GM21447 (cell line): ENCODE measurements around the gene RASSF5.
"Not testable (repeated sequence)": the region's sequence is repeated elsewhere in the genome, so short reads cannot be mapped to it uniquely, and the experiment has no call there.

Experiments
- ATAC-seq: cut with Tn5 transposase; IDR thresholded peaks from one replicate; pipeline ENCODE4 v1.9.1; 2021; ENCODE audit not compliant: unreplicated experiment

The RASSF5 gene

DNA sequence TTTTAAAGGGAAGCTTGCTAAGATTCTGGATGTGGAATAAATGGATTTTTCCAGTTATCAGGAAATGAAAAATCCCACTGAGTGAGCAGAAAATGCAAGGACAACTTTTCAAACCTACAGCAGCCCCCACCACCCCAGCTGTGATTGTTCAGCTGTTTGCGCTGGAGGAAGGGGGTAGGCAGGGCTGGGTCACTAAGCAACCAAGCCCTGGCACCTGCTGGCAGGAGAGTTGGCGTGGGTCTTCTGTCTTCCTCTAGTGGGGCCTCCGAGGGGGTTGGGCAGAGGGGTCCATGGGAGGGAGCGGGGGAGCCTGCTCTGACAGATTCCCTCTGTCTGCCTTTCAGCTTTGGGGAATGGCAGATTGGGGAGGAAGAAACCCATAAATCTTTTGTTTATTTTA, 59.7 kb downstream of the RASSF5 start:
- ATAC-seq: no peak

DNA sequence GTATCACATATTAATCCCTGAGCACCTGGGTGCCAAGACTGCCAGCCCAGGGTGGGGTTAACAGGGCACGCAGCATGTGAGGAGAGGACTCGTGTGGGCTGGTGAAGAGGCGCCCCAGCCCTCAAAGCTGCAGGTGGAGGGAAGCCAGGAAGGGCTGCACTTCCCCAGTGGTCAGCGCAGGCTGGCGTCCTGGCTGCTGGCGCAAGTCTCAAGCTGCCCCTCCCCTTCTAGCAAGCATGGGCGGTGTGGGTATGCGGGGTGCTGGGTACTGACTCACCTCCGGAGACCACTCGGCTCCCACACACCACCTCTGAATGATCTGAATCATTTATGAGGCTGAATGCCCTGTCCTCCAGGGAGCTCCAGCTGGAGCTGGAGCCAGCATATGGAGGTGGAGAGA, 60.9 kb downstream of the RASSF5 start:
- ATAC-seq: no peak

DNA sequence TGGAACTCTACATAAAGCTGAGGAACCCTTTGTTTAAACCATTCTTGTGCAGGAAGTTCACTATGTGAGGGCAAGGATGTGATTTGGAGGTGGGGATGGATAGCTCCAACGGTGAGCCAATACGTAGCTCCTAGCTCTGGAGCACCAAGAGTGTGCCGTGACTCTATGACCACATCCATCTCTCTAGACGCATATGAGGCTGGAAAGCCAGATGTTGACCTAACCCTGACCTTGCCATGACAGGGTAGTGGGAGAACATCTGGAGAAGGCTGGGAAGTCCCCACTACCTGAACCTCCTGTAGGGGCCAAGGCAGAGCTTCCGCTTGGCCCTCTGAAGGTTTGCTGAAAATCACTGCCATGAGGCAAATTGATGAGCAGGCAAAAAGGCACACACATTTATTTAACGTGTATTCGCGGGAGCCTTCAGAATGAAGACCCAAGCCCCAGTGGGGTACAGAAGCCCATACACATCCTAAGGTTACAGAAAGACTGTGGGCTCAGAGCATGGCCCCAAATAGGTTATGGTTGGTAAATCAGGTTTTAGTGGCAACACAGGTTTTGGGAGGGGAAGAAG, 61.5 kb downstream of the RASSF5 start:
- no peak for ATAC-seq

DNA sequence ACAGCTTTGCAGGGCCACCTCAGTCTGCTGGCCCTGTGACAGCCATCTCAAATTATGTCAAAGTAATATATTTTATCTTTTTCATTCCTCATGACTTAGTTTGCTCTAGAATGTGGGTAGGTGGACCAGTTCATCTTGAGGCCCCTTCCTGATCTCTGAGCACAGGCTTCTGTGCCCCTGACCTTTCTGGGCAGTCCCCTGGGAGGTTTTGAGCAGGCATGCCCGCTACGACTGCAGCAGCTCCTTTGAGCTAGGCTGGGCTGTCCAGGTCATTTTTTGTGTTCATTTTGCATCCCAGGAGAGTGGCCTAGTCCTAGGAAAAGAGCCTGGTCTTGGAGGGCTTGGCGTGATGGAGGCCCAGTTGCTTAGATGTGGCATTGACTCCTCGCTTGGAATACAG, 62.2 kb downstream of the RASSF5 start:
- no peak for ATAC-seq

DNA sequence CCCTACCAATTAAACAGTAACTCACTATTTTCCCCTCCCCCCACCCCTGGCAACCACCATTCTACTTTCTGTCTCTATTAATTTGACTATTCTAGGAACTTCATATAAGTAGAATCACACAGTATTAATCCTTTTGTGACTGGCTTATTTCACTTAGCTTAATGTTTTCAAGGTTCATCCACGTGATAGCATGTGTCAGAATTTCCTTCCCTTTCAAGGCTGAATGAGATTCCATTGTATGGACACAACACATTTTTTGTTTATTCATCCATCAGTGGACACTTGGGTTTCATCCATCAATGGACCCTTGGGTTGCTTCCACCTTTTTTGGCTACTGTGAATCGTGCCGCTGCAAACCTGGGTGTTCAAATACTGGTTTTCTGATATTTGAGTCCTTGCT, 63.2 kb downstream of the RASSF5 start:
- ATAC-seq: no peak

DNA sequence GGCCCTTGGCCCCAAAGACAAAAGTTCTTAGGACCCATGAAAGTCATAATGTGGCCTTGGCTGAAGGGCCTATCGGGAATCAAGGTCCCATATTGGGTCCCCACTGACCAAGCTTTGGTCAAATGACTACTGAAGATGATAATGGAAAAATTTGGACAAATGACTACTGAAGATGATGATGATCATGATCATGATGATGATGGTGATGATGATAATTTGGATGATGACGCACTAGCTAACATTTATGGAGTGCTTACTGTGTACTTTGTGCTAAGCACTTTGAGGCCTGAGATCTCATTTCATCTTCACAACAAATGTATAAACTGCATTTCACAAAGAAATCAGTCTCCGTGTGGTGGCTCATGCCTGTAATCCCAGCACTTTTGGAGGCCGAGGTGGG, 65.5 kb downstream of the RASSF5 start:
- no peak for ATAC-seq

DNA sequence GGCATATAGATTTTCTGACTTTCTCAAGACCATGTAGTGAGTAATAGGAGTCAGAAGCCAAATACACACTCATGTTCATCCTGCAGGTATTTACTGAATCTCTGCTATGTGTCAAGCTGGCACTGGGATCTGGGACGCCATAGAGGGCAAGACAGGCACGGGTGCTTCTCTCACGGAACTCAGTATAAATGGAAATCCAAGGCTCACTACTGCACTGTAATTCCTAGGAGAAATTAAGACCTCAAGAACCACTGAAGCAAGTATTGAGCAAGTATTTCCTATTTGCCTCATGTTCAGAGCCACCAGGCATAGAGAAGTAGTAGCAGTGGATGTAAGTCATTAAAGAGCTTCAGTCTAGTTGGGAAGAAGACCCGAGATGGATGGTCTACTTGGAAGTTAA, 66.0 kb downstream of the RASSF5 start:
- ATAC-seq: no peak

DNA sequence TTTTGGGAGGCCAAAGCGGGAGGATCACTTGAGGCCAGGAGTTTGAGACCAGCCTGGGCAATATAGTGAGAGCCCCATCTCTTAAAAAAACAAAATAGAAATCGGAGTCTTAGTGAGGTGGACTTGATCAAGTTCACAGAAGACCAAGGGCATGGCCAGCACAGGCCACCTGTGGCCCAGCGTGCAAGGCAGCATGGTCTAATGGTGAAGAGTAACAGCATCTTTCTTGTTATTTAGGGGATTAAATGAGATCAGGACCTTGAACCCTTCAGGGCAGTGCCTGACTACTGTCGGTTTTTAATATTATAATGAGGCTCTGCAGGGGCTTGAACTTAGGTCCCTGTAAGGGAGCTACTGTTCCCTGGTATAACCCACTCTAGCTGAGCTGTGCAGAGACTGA, 66.4 kb downstream of the RASSF5 start:
- no peak for ATAC-seq

DNA sequence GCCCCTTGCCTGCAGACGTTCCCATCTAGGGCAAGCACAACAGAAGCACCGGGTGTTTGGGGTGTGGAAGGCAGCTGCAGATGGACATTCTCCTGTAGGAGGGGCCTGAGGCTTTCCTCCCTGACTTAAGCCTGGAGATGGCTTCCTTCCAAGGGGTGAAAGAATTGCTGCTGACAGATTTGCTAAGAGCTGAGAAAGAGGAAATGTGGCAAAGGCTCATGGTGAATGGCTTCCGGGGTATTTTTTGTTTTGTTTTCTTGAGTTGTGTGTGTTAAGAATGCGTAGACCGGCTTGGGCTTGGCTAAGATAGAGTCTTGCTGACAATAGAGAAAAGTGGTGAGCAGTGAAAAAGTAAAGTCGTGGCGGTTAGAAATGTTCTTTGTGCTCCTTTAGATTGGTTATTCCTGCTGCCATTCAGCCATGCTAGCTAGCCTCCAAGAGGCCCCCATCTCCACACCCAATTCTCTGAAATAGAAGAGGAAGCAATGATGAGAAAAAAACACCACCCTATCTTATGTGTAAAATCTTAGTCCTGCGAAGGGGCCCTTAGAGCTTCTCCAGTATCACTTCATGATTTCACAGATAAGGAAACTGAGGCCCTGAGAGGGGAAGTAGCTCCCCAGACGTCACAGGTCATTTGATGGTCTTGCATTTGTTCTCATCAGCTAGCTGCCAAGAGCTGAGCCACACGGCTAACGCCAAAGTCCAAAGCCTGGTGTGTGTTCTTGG, 68.0 kb downstream of the RASSF5 start:
- ATAC-seq: peak; percentile 42

DNA sequence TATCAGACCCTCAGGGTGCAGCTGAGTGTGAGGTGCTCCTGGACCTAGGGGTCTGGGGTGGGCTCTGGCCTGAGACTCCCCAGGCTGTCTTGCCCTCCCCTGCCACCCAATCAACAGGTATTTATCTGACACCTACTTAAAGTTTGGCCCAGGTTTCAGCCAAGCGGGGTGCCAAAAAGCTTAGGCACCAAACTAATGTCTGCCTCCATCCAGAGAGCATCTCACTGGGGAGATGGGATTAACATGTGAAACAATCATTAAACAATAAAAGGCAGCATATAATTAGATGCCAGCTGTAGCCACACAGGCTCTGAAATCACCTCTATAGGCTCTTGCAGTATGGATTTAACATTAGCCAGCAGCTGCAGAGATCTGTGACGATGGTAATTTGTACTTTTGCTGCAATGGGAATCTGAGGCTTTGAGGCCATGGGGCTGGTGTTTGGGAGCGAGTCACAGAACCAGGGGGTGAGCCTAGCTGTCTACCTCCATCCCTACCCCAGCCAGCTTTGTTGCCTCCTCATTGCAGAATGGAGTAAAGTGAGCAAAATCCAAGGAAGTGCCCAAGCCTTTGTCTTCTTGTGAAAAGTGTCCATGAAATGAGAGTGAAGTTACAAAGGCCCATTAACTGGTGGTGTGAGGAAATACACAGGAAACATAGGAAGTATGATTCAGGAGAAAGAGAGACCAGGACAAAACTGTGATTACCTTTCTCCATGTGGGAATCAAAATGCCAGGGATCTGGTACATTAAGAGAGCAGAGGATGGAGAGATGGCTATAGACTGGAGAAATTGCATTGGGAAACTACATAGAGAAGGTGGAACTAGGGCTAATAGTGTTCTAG, 68.8 kb downstream of the RASSF5 start:
- ATAC-seq: no peak

DNA sequence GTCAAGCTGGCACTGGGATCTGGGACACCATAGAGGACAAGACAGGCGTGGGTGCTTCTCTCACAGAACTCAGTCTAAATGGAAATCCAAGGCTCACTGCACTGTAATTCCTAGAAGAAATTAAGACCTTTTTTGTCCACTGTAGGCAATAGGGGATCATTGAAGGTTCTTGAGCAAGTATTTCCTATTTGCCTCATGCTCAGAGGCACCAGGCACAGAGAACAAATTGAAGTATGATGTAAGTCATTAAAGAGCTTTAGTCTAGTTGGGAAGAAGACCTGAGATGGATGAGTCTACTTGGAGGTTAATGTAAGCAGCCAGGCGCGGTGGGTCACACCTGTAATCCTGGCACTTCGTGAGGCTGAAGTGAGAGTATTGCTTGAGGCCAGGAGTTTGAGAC, 70.3 kb downstream of the RASSF5 start:
- no peak for ATAC-seq

DNA sequence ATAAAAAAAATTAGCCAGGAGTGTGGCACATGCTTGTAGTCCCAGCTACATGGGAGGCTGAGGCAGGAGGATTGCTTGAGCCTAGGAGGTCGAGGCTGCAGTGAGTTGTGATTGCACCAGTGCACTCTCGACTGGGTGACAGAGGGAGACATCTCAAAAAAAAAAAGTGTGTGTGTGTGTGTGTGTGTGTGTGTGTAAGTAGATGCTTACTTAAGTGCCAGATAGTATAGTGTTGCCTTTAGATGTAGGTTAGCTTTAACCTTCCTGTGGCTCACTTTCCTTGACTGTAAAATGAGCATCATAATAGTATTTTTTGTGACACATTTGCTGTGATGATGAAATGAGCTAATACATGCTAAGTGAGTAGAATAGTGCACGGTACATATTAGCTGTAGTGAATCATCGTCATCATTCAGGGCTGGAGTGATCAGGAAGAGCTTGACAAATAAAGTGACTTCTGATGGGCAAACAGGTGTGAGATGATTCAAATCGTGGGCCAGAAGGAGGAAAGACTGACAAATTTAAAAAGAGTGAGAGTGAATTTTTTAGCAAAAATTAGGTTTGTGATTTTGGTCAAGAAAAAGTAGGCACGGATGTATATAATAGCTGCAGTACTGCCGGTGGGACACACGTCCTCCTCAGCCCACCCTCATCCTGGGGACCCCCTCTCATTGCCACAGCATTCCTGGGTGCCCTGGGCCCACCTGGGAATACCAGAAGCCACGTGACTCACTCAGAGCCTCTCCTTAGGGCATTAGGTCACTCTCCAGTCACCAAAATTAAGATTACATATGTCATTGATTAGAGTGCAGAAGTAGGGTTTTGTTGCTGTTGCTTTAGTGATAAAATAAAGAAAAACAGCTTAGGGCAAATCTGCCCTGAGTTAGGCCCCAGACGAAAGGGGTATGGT, 71.0 kb downstream of the RASSF5 start:
- ATAC-seq: no peak

DNA sequence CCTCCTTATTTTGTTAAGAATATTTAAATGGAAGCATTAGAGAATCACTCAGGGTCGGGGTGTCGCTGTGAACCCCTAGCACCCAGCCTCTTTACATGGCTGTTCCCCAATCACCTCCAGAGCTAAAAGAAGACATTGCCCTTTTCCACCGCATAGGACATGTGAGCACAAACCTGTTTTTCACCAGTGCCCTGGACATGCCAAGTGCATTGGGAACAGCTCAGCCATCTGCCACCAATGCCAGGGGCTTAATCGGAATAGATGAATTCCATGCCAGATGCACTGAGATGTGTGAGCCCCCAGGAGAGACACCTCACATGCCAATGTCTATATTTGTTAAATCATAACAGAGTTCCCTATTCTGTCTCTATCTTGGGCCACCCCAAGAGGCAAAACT, 71.6 kb downstream of the RASSF5 start:
- no peak for ATAC-seq

DNA sequence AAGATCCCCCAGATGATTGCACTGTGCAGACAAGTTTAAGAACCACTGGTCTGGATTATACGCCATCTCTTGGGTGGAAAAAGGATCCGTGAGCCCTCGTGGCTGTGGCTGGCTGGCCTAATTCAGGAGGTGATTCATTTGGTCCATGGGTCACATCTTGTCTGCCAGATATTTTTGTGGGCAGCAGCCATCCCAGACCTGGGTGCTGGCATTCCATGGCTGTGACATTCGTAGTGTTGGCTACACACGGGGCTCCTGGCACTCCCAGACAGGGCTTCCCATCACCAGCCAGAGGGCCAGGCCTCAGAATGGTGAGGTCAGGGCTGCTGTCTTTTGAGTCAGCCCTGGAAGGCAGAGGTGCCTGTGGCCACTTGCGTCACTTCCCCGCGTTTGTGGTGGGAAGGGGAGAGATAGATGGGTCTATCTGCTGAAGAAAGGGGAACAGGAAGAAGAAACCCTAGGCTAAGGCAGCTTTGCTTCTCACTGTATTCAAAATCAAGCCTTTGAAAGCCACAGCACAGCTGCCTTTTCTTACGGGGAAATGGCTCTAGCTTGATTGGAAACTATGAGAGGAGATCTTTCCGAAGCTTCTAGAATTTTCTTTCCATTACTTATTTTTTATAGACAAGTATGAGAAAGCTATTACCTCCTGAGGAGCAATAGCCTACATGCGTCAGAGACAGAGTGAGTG, 72.6 kb downstream of the RASSF5 start:
- ATAC-seq: peak; percentile 82

DNA sequence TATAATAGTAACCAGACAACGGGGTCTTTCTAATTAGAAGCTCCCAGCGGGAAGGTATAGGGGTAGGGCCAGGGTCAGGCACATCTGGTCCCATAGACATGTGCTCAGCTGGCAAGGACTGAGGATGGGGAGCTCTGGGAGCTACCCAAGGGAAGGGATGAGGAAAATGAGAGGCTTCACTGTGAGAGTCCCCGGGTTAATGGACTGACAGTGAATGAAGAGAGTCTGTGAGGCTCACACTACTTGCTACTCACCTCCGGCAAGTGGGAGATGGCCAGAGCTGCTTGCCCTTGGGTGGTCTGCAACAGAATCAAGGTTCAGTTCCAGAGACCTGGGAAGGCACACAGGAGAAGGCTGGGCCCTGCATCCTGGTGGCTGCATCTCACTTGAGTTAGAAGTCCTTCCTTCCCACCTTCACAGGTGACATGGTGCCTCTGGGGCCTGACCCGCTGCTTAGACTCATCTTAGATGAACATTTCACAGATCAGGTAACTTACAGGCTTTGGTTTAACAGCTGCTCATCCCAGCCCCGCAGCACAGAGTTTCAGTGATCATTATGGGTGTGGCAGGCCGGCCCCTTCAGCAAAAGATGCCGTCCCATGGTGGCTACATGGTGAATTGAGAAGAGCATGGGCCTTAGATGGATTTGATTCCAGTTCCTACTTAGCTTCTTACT, 73.2 kb downstream of the RASSF5 start:
- no peak for ATAC-seq

DNA sequence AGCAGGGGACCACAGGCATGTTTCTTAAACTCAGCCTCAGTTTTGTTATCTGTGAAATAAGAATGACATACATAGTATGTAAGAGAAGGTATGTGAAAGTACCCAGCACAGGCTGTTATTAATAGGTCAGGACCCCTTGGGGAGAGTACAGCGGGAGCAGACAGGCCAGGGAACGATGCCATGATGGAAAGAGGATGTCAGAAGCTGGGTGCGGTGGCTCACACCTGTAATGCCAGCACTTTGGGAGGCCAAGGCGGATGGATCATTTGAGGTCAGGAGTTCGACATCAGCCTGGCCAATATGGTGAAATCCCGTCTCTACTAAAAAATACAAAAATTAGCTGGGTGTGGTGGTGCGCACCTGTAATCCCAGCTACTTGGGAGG, 73.8 kb downstream of the RASSF5 start:
- ATAC-seq: not testable (repeated sequence)

DNA sequence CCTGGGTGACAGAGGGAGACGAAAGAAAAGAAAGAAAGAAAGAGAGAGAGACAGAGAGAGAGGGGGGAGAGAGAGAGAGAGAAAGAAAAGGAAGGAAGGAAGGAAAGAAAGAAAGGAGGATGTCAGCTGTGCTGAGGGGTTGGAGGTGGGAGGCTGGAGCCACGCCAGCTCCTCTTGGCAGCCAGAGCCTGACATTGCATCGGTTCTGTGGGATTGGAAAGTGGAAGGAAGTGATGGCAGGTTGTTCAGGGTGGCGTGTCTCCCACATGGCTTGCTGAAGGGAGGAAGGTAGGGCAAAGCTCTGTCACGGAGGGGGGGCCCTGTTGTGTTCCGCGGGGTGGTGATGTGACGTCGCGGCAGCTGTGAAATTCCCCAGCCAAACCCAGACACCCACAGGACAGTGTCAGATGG, 74.2 kb downstream of the RASSF5 start:
- ATAC-seq: no peak

DNA sequence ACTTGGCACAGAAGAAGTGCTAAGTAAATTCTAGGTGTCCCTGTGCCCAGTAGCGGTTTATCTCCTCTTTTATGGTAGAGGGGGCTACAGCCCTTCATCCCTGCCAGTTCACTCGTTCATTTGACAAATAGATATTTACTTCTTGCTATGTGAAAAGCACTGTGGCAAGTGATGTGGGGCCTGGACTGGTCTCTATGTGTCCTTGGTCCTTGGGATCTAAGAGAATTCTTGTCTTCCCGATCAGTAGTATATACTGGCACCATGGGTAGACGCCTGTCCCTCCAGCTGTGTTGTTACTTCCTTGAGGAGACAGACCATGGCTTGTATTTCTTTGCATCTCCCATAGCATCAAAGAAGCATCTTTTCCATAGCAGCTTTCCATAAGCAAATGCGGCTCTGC, 75.2 kb downstream of the RASSF5 start:
- ATAC-seq: no peak

DNA sequence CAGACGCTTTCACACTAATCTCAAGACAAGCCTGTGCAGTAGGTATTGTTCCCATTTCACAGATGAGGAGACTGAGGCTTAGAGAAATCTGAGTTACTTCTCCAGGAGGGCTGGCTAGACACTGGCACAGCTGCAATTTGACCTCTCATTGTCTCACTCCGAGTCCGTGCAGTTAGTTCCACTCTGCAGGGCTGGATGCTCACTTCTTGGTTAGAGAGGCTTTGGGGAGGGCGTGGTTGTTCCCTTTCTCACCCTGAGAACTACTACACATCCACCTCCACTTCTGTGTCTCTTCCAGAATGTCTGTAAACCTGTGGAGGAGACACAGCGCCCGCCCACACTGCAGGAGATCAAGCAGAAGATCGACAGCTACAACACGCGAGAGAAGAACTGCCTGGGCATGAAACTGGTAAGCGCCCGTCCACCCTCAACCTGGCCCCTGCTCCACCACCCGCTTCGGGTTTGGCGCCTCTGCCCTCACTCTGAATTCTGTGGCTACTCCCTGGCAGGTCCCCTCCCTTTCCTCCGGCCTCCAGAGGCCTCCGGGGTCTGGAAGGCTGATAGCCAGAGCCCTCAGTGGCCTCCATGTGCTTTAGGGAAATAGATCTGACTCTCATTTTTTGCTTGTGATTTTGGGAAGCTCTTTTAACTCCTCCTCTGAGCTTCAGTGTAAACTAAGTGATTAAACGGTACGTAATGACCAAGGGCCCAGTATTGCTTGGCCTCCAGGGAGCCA, 75.8 kb downstream of the RASSF5 start:
- ATAC-seq: no peak
